Right atrium auricular region (tissue), 2 donors: ENCODE data around the gene RGPD4. TPM values are rescaled to one million over a fixed set of nuclear protein-coding genes. Genes with fewer than 3 reads are reported as not detected.

Source experiments
- DNase-seq: peaks from one replicate; pipeline ENCODE4 v3.0.0-alpha.2; 2019; ENCODE audit warnings: low spot score
- H3K27ac ChIP-seq, 2 donors: fragments of 200-600 bp; sonication (generic); 1 replicate in 1 of 2; 2 replicates in 1 of 2; pipeline ENCODE4 v1.5.1; 2016 to 2019
- H3K27me3 ChIP-seq, 2 donors: fragments of 200-600 bp; sonication (generic); one replicate each; pipeline versions ENCODE4 v1.5.1 to v1.6.0; 2017 to 2019
- H3K36me3 ChIP-seq: fragments of 200-600 bp; sonication (generic); one replicate; pipeline ENCODE4 v1.5.1; 2016
- H3K4me1 ChIP-seq, 2 donors: fragments of 200-600 bp; sonication (generic); one replicate each; pipeline versions ENCODE4 v1.5.1 to v1.6.0; 2017 to 2019
- H3K4me3 ChIP-seq, 2 donors: fragments of 200-600 bp; sonication (generic); 1 replicate in 1 of 2; 2 replicates in 1 of 2; pipeline ENCODE4 v1.5.1; 2017 to 2019; ENCODE audit warnings: mild to moderate bottlenecking in 1 of 2, moderate library complexity in 1 of 2
- H3K9me3 ChIP-seq, 2 donors: fragments of 200-600 bp; sonication (generic); one replicate each; pipeline ENCODE4 v1.5.1; 2019
- total RNA-seq, 2 donors: library from RNA; depleted of rRNA; stranded (reverse); fragments of >200 nt; gene quantifications; one replicate each; pipeline ENCODE4 v1.1.0, GENCODE V29; 2016
- TF ChIP-seq, protein P1 (sequence below), 2 donors: fragments of 200-600 bp; sonication (generic); IDR thresholded peaks; one replicate each; pipeline ENCODE4 v1.5.1; 2019; ENCODE audit warnings: antibody characterized with exemption in 2 of 2

The RGPD4 gene
- total RNA-seq, 2 donors from 2014 or later = 0.26 TPM; not detected in 1

DNA sequence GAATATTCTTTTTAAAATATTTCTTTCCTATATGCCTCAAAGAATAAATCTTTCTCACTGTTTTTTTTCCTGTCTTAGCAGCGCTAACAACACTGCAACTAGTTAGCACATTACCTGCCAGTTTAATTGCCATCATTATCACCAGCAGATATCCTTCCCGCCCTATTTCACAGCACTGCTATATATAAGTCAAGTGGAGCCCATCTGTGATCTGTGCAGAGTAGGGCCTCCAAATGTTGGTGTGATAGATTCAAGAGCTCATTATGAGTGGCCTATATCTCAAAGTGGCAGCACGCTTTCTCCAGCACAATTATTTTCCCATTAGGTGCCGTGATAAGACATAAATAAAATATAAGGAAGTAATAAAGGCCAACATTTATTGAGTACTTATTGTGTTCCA, 19.8 kb upstream of the RGPD4 start:
- Histone ChIP-seq H3K27me3 (no peaks in the 10 kb centered on the region), H3K9me3 (no peaks in the 10 kb centered on the region), H3K4me3 (no peak overlapping the region), H3K36me3 (no peaks in the 10 kb centered on the region), H3K27ac (peak overlapping the region; percentile 74 to 89), H3K4me1 (peaks cover 0 to 37% of the 10 kb centered on the region in 2 donors)
- TF ChIP-seq, protein P1, sequence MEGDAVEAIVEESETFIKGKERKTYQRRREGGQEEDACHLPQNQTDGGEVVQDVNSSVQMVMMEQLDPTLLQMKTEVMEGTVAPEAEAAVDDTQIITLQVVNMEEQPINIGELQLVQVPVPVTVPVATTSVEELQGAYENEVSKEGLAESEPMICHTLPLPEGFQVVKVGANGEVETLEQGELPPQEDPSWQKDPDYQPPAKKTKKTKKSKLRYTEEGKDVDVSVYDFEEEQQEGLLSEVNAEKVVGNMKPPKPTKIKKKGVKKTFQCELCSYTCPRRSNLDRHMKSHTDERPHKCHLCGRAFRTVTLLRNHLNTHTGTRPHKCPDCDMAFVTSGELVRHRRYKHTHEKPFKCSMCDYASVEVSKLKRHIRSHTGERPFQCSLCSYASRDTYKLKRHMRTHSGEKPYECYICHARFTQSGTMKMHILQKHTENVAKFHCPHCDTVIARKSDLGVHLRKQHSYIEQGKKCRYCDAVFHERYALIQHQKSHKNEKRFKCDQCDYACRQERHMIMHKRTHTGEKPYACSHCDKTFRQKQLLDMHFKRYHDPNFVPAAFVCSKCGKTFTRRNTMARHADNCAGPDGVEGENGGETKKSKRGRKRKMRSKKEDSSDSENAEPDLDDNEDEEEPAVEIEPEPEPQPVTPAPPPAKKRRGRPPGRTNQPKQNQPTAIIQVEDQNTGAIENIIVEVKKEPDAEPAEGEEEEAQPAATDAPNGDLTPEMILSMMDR (IDR thresholded peaks at IDR 0.05) = no peak
- no peak for DNase-seq

DNA sequence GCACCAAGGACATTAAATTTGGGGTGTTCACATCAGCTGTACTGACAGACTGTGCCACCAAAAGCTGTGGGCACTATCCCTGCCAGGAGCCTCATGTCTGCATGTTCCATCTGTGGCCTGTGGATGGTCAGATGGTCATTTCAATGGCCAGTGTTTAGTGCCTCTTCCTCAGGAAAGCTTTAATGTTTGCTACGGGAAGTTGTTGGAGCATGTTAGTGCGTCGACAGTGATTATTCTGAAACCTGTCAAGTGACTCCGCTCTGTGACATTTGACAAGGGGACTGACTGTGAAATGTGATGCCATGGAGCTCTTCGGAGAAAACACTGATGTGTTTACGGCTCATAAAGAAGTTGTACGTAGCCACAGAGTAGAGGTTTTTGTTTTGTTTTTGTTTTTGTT, 18.7 kb upstream of the RGPD4 start:
- no peaks in the 10 kb centered on the region for H3K27me3 ChIP-seq
- no peaks in the 10 kb centered on the region for H3K9me3 ChIP-seq
- H3K36me3 ChIP-seq = no peaks in the 10 kb centered on the region
- no peak overlapping the region for H3K4me3 ChIP-seq
- H3K27ac ChIP-seq = peak overlapping the region; percentile 74 to 89
- TF ChIP-seq, protein P1 (IDR thresholded peaks at IDR 0.05) = no peak
- peaks cover 0 to 37% of the 10 kb centered on the region in 2 donors for H3K4me1 ChIP-seq
- DNase-seq = no peak

DNA sequence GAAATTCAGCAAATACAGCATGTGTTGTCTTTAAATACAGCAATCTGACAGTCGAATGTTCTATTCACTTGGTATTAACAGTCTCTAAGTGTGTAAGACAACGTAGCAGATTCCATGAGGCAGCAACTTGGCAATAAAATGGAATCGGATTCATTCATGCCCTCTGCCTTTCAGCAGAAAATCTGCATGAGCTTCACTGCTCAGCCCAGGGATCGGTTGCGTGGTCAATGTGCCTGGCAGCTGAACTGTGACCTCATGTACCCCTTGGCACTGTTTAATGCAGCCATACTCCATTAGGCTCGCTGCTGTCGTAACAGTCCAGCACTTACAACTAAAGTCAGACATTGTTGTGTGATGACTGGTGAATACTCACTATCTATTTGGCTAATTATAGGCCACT, 17.7 kb upstream of the RGPD4 start:
- H3K27me3 ChIP-seq = no peaks in the 10 kb centered on the region
- H3K4me3 ChIP-seq = no peak overlapping the region
- TF ChIP-seq, protein P1 (IDR thresholded peaks at IDR 0.05) = no peak
- no peaks in the 10 kb centered on the region for H3K9me3 ChIP-seq
- H3K4me1 ChIP-seq = peaks cover 0 to 37% of the 10 kb centered on the region in 2 donors
- H3K27ac ChIP-seq = peak overlapping the region; percentile 74 to 89
- no peak for DNase-seq
- no peaks in the 10 kb centered on the region for H3K36me3 ChIP-seq

DNA sequence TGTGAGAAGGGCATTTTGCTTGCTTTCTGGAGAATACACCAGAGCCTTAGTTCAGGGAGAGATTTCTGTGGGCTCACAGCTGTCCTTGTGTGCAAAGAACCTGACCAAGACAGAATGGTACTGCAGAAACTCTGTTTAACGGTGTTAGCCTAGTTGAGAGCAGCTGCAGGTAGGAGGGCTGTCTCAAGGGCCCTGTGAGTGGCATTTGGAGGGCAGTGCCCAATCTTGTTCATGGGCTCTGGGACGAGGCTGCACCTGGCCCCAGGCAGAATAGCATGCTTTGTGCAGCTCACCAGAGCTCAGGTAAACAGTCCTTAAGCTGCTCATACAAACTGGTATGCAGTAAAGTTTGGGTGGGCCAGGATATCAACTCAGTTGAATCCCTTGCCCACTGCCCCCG, 16.9 kb upstream of the RGPD4 start:
- TF ChIP-seq, protein P1 (IDR thresholded peaks at IDR 0.05) = no peak
- Histone ChIP-seq H3K4me3 (no peak overlapping the region), H3K9me3 (no peaks in the 10 kb centered on the region), H3K4me1 (peaks cover 0 to 37% of the 10 kb centered on the region in 2 donors), H3K27ac (peak overlapping the region in 1 of 2 donors; percentile 89), H3K27me3 (no peaks in the 10 kb centered on the region), H3K36me3 (no peaks in the 10 kb centered on the region)
- no peak for DNase-seq

DNA sequence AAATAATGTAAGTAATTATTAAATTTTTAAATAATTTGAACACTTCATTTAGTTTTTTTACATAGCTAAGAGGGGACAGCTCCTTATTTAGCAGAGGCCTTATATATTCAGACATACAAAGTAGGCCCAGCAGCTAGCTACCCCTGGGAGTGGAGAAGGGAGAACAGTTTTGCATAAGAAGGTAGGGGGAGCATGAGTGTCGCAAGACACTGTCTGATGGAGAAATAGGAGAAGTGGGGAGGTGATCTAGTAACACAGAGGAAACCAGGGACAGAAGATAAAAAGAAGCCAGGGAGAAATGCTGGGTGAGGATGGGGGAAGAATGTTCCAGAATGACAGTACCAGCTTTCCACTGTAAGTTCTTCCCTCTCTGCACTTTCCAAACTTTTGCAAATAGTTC, 16.0 kb upstream of the RGPD4 start:
- TF ChIP-seq, protein P1 (IDR thresholded peaks at IDR 0.05) = no peak

DNA sequence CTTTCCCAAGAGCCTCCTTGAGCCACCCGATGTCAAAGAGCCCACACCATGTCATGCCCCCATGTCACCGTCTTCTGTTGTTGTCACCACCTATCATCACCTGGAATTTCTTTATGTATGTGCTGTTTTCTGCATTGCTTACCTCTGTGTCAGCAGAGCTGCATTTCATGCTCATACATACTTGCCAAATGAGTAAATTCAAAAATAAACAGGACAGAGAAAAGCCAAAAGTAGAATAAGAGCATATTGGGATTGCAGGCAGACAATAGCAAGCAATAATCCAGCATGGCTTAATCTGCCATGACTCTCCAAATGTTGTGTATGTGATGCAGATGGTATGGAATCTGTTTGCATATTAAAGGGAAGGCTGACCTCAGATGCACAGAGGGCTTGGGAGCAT, 15.3 kb upstream of the RGPD4 start:
- no peaks in the 10 kb centered on the region for H3K27me3 ChIP-seq
- DNase-seq = no peak
- H3K27ac ChIP-seq = peak overlapping the region in 1 of 2 donors; percentile 89
- H3K4me1 ChIP-seq = peaks cover 0 to 35% of the 10 kb centered on the region in 2 donors
- TF ChIP-seq, protein P1 (IDR thresholded peaks at IDR 0.05) = no peak
- H3K9me3 ChIP-seq = no peaks in the 10 kb centered on the region
- no peak overlapping the region for H3K4me3 ChIP-seq
- H3K36me3 ChIP-seq = no peaks in the 10 kb centered on the region

More for the DNA sequence above, 16.0 kb upstream of the RGPD4 start:
- DNase-seq = no peak
- Histone ChIP-seq H3K27ac (peak overlapping the region in 1 of 2 donors; percentile 89), H3K4me3 (no peak overlapping the region), H3K4me1 (peaks cover 0 to 37% of the 10 kb centered on the region in 2 donors), H3K27me3 (no peaks in the 10 kb centered on the region), H3K36me3 (no peaks in the 10 kb centered on the region), H3K9me3 (no peaks in the 10 kb centered on the region)
